Mucosa of rectum (tissue), 2 donors: ENCODE measurements around the gene OGFR.

Experiments used
- H3K27ac ChIP-seq, 2 donors: one replicate each; pipeline ENCODE4 v1.7.0; 2013; ENCODE audit warnings: inconsistent platforms in 2 of 2, low read depth in 2 of 2, low read length in 2 of 2
- H3K27me3 ChIP-seq, 2 donors: one replicate each; pipeline ENCODE4 v1.7.0; 2013; ENCODE audit warnings: low read length in 2 of 2; ENCODE audit not compliant: control insufficient read depth in 2 of 2, insufficient read depth in 2 of 2
- H3K36me3 ChIP-seq, 2 donors: one replicate each; pipeline ENCODE4 v1.7.0; 2013; ENCODE audit warnings: low read length in 2 of 2; ENCODE audit not compliant: control insufficient read depth in 2 of 2, insufficient read depth in 2 of 2
- H3K4me1 ChIP-seq, 2 donors: one replicate each; pipeline ENCODE4 v1.7.0; 2013; ENCODE audit warnings: low read length in 2 of 2, mild to moderate bottlenecking in 1 of 2; ENCODE audit not compliant: control insufficient read depth in 2 of 2, insufficient read depth in 2 of 2
- H3K4me3 ChIP-seq, 2 donors: one replicate each; pipeline ENCODE4 v1.7.0; 2013; ENCODE audit warnings: low read length in 2 of 2
- H3K9ac ChIP-seq, 2 donors: one replicate each; pipeline ENCODE4 v1.7.0; 2013; ENCODE audit warnings: low read length in 2 of 2, low read depth in 1 of 2, mild to moderate bottlenecking in 1 of 2
- H3K9me3 ChIP-seq, 2 donors: one replicate each; pipeline ENCODE4 v1.7.0; 2013; ENCODE audit warnings: low read length in 2 of 2; ENCODE audit not compliant: control insufficient read depth in 2 of 2
- donor health status: healthy.
- donor health status: Normal muscosa, but diverticular disease.

Gene OGFR

DNA sequence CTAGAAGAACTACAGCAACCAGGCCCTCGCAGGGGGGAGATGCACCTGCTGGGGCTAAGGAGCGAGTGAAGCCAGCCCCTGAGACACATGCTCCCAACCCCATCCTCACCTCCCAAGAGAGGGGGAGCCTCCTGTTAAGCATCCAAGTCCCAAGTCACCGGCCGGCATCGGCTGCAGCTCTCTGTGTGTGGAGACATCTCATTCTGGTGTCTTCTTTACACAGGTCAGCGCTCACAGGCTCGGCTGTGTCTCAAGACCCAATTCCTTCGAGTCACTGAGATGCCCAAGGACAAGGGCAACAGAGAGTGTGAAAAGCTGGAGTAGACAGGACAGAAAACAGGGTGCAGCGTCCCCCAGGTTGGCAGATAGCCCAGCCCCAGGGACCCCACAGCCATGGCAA lies 29.4 kb upstream of the OGFR start:
- Histone ChIP-seq H3K9ac (no peak overlapping the region), H3K36me3 (no peaks in the 10 kb centered on the region), H3K27me3 (no peaks in the 10 kb centered on the region), H3K27ac (no peak overlapping the region), H3K4me3 (no peak overlapping the region), H3K9me3 (no peaks in the 10 kb centered on the region), H3K4me1 (no peaks in the 10 kb centered on the region)

DNA sequence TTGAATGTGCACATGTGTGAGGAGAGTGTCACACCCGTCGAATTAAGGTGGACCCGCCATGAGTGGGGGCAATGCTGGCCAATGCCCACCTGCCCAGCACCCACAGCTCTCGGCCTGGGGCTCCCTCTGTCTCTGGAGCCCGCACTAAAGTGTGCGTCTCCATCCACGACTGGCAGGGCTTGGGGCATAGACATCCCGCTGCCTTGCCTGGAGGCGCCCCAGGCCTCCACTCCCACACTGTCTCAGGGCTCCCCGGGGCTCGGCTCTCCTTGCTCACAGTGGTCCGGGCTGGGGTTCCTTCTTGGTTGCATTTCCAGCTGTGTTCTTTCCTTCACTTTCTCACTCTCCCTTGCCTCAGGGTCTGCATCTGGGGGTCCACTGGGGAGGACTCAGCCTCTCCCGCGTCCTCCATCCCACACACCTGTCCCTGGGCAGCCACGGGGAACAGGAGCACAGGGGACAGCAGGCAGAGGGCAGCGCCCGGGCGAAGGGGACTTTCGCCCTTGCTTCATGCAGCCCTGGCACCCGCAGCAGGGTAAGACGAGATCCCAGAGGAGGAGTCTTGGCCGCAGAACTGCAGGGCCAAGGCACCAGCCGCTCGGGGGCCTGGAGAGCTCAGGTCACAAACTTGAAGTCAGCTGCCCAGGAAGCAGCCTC lies 28.5 kb upstream of the OGFR start:
- Histone ChIP-seq H3K4me3 (peak overlapping the region in 1 of 2 donors; percentile 28), H3K36me3 (no peaks in the 10 kb centered on the region), H3K27ac (peak overlapping the region; percentile 32 to 67), H3K27me3 (no peaks in the 10 kb centered on the region), H3K4me1 (no peaks in the 10 kb centered on the region), H3K9me3 (no peaks in the 10 kb centered on the region), H3K9ac (no peak overlapping the region)

DNA sequence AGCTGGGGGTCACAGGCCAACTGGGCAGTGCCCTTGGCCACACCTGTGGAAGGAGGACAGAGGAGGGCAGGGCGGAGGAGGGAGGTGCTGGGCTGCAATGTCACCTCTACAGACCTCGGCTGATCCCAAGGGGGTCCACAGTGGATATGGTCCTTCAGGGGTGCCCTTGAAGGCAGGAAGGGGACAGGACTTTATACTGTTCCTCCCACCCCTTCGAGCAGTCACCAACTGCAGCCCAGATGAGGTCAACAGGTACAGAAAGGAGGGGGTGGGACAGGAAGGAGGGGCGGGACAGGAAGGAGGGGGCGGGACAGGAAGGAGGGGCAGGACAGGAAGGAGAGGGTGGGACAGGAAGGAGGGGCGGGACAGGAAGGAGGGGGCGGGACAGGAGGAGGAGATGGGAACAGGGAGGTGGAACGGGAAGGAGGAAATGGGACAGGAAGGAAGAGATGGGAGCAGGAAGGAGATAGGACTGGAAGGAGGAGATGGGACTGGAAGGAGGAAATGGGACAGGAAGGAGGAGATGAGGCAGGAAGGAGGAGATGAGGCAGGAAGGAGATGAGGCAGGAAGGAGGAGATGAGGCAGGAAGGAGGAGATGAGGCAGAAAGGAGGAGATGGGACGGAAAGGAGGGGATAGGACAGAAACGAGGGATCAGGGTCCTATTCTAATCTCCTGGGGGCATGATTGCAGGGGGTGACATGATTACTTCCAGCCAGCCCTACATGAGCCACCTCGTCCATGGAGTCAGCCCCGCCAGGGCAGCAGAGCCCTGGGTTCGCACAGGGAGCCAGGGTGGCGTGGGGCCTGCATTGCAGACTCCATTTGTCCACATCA lies 27.7 kb upstream of the OGFR start:
- Histone ChIP-seq H3K27me3 (no peaks in the 10 kb centered on the region), H3K4me1 (no peaks in the 10 kb centered on the region), H3K36me3 (no peaks in the 10 kb centered on the region), H3K27ac (peak overlapping the region; percentile 32 to 67), H3K9ac (no peak overlapping the region), H3K9me3 (no peaks in the 10 kb centered on the region), H3K4me3 (peak overlapping the region in 1 of 2 donors; percentile 28)

DNA sequence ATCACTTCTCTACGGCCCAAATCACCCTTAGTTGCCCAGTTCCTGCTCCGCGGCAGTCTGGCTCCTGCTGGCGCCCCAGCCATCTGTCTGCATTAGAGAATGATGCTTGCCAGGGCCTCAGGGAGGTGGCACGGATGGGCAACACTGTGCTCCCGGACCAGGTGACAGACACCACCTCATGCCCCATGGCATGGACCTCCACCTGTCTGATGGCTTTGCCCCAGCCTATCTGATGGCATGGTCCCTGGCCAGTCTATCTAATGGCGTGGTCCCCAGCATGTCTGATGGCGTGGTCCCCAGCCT lies 27.2 kb upstream of the OGFR start:
- Histone ChIP-seq H3K4me3 (no peak overlapping the region), H3K36me3 (no peaks in the 10 kb centered on the region), H3K9ac (no peak overlapping the region), H3K27ac (no peak overlapping the region), H3K9me3 (no peaks in the 10 kb centered on the region), H3K27me3 (no peaks in the 10 kb centered on the region), H3K4me1 (no peaks in the 10 kb centered on the region)

DNA sequence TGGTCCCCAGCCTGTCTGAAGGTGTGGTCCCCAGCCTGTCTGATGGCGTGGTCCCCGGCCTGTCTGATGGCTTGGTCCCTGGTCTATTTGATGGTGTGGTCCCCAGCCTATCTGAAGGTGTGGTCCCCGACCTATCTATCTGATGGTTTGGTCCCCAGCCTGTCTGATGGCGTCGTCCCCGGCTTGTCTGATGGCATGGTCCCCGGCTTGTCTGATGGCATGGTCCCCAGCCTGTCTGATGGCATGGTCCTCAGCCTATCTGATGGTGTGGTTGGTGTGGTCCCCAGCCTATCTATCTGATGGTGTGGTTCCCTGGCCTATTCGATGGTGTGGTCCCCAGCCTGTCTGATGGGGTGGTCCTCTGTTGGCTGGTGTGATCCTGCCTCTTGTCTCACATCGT lies 26.6 kb upstream of the OGFR start:
- Histone ChIP-seq H3K27me3 (no peaks in the 10 kb centered on the region), H3K9me3 (no peaks in the 10 kb centered on the region), H3K4me3 (no peak overlapping the region), H3K4me1 (no peaks in the 10 kb centered on the region), H3K9ac (no peak overlapping the region), H3K27ac (no peak overlapping the region), H3K36me3 (no peaks in the 10 kb centered on the region)

DNA sequence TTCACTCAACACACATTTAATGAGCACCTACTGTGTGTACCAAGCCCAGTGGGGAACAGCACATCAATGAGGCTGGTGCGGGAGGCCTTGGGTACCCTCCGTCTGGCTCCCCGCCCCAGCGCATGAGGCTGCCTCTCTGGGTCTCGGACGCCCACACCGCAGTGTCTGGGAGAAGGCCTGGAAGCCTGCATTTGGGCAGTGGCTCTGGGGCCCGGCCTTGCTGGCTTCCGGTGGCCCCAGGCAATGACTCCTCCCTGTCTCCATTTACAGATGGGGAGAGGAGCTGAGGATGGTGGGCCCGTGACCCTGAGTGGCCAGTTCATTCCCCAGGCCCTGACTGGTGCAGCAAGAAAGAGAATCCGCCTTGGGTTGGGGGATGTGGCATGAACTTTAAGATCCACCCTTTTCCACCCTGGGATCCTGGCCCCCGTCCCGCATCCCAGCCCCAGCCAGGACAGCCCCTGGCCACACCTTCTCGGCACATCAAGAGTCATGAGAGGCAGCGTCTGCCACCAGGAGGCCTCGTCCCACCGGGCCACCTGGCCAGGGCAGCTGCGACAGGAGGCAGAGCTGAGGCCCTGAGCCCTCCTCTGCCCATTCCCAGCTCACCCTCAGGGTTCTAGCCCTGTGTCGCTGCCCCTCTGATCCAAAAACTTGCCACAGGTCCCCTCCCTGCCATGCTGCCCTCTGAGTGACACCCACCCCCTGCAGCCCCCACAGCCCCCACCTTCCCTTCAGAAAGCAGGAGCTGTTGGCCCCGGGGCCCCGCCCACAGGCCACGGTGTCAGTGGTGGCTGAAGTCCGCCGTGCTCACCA lies 25.8 kb upstream of the OGFR start:
- Histone ChIP-seq H3K27ac (no peak overlapping the region), H3K9ac (no peak overlapping the region), H3K4me3 (no peak overlapping the region), H3K36me3 (no peaks in the 10 kb centered on the region), H3K9me3 (no peaks in the 10 kb centered on the region), H3K27me3 (no peaks in the 10 kb centered on the region), H3K4me1 (no peaks in the 10 kb centered on the region)

DNA sequence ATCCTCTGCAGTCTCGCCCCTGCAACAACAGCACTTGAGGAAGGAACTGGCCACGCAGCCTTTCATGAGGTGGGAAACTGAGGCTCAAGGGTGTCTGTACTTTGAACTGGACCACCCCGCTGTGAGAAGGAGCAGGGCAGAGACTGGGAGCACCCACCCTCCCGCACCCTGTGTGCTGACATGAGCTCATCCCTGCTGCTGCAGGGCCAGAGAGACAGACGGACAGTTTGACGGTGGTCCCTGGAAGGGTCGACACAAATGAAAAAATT lies 25.3 kb upstream of the OGFR start:
- Histone ChIP-seq H3K4me3 (no peak overlapping the region), H3K36me3 (no peaks in the 10 kb centered on the region), H3K27ac (no peak overlapping the region), H3K9ac (no peak overlapping the region), H3K4me1 (no peaks in the 10 kb centered on the region), H3K9me3 (no peaks in the 10 kb centered on the region), H3K27me3 (no peaks in the 10 kb centered on the region)

DNA sequence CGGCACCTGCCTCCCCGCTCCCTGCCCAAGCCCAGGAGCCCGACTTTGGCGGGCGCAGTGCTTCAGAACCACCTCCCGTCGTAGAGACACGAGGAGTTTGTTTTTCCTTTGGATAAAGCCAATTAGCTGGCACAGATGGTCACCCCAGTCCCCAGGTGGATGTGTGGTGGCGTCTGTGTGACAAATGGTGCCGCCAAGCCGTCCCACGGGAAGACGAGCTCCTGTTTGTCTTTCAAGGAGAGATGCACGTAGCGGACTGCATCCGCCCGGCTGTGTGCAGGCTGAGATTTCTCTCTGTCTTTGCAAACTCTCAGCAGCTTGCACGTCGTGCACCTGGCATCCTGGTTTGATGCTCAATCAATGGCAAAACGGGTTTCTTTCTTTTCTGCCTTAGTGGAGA lies 24.4 kb upstream of the OGFR start:
- H3K27ac ChIP-seq, result no peak overlapping the region
- no peaks in the 10 kb centered on the region for H3K4me1 ChIP-seq
- no peak overlapping the region for H3K9ac ChIP-seq
- no peaks in the 10 kb centered on the region for H3K36me3 ChIP-seq
- H3K9me3 ChIP-seq, result no peaks in the 10 kb centered on the region
- no peak overlapping the region for H3K4me3 ChIP-seq
- no peaks in the 10 kb centered on the region for H3K27me3 ChIP-seq

DNA sequence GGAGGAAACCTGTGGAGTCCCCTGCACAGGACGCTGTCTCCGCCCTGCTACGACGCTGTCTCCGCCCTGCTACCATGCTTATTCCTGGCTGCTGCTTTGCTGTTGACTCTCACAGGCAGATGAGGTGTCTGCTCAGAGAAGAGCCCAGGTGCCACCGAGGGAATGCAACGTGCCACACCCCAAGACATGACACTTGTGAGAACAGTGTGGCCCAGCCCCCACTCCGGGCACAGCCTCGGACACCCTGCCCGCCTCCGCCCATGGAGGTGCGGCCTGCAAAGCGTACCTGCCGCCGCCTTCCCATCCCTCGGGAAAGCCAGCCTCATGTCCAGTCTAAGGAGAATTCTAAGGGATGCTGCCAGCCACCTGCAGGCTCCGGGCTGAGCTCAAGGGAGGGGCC lies 23.9 kb upstream of the OGFR start:
- Histone ChIP-seq H3K9me3 (no peaks in the 10 kb centered on the region), H3K27me3 (no peaks in the 10 kb centered on the region), H3K4me1 (no peaks in the 10 kb centered on the region), H3K9ac (no peak overlapping the region), H3K36me3 (no peaks in the 10 kb centered on the region), H3K4me3 (no peak overlapping the region), H3K27ac (no peak overlapping the region)

DNA sequence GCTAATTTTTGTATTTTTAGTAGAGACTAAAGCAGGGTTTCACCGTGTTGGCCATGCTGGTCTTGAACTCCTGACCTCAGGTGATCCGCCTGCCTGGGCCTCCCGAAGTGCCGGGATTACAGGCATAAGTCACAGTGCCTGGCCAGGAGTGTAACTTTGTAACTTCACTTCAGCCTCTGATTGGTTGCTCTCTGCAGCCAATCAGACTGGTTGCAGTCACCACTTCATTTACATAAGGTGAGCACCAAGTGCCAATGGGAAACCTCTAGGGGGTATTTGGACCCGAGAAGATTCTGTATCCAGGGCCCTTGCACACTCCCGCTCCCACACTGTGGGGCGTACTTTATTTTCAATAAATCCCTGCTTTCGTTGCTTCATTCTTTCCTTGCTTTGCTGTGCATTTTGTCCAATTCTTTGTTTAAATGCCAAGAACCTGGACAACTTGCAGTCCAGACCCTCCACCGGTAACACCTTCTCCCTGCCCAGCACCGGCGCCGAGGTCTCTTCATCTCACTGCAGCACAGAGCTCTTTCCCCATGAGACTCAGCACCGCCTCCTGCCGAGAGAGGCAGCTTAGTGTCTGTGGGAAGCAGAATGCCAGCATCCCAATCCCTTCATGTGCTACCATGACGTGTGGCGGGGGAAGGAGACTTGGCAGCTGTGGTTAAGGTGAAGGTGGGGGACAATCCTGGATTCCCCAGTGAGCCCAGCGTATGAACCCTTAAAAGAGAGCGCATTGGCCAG lies 22.3 kb upstream of the OGFR start:
- no peaks in the 10 kb centered on the region for H3K27me3 ChIP-seq
- no peaks in the 10 kb centered on the region for H3K4me1 ChIP-seq
- no peaks in the 10 kb centered on the region for H3K36me3 ChIP-seq
- H3K4me3 ChIP-seq, result no peak overlapping the region
- no peak overlapping the region for H3K27ac ChIP-seq
- H3K9me3 ChIP-seq, result no peaks in the 10 kb centered on the region
- H3K9ac ChIP-seq, result no peak overlapping the region
